Fibroblast of skin of abdomen (primary cell): ENCODE measurements around the gene SLC30A1.
"Not testable (repeated sequence)": the region's sequence is repeated elsewhere in the genome, so short reads cannot be mapped to it uniquely, and the experiment has no call there.

Source experiments
- DNase-seq: peaks from one replicate; pipeline ENCODE4 v3.0.0-alpha.2; 2013

SLC30A1 gene

GRCh38 chr1:211547710-211548109 lies 31.3 kb downstream of the SLC30A1 start:
- DNase-seq, result no peak

DNA sequence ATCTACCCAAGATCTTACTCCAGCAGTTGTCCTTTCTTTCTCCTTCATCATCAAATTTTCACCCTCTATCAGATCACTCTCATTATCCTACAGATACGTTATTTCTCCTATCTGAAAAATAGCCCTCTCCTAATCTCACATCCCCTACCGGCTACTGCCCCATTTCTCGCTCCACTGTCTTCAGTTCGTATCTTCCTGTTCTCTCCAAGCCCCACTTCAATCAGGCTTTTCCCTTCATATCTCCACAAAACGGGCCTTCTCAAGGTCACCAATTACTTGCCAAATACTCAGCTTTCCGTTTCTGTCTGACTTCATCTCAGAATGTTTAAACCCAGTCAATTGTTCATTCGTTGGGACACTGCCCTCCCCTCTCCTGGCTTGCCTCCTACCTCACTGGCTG lies 32.4 kb downstream of the SLC30A1 start:
- no peak for DNase-seq

DNA sequence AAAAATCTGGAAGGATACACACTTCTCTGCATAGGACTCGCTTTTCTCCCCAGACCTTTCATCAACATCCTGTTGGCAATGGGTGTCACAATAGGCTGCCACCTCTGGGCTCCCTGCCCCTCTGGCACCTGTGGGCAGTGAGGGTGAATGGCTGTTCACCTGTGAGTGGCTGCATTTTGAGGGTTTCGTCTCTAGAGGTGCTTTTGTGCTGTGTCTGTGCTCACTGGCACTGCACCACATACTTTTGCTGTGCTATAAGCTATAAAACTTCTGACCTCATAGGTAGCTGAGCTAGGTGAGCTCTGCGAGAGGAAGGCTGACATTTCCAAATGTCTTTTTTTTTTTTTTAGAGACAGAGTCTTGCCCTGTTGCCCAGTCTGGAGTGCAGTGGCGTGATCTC lies 35.9 kb downstream of the SLC30A1 start:
- no peak for DNase-seq

- DNase-seq, result no peak
These were observed 37.1 kb downstream of the SLC30A1 start for GRCh38 chr1:211541720-211542477.

DNA sequence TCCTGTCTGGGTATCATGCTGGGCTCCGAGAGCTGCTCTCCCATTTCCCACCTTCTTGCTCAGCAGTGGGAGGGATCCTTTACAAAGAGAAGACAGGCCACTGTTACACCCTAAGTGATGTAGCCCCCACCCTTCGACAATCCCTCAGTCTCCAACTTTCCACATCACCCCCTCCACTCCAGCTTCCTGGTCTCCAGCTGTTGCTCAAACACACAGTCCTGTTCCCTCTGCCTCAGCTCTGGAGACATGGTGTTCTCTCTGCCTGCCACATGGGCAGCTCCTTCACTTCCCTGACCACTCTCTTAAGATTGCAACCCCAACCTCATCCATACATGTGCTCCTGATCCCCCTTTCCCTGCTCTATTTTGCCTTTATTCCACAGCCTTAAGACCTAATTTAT lies 37.7 kb downstream of the SLC30A1 start:
- no peak for DNase-seq

DNA sequence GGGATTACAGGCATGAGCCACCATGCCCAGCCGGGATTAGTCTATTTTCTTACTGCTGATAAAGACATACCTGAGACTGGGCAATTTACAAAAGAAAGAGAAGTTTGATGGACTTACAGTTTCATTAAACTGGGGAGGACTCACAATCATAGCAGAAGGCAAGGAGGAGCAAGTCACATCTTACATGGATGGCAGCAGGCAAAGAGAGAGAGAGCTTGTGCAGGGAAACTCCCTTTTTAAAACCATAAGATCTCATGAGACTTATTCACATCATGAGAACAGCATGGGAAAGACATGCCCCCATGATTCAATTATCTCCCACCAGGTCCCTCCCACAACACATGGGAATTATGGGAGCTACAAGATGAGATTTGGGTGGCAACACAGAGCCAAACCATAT lies 38.1 kb downstream of the SLC30A1 start:
- DNase-seq, result not testable (repeated sequence)

GRCh38 chr1:211538287-211538686 lies 40.7 kb downstream of the SLC30A1 start:
- DNase-seq, result no peak

DNA sequence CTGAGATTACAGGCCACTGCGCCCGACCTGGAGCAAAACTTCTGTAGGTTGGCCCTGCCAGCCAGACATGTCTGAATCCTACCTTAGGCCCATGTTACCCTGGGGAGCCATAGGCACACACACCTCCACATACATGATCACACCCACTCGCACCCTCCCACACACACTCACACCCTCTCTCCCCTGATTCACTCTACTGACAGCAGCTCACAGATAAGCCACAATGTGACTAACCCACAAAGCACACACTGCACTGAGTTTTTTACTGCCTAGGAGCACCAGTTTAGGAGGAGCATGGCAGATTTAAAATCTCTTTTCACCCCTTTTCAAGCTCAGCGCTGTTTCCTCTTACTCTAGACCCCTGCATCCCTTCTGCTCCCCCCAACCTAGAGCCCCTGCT lies 41.7 kb downstream of the SLC30A1 start:
- DNase-seq, result no peak

DNA sequence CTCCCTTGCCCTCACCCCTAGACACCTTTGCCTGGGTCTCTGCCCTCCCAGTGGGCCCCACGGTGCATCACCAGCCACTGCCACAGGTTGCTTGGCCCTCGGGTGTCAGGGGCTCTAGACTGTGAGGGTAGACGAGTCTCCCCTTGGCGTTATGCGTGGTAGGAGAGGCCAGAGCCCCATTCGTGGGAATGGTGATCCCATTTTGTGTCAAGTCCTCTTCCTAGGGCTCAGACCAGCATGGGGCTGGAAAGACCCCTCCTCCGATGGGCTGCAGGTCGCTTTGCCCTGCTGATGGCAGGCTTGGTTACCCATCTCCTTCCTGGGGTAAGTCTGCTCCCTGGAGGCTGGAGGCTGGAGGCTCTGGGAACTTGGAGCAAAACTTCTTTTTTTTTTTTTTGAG lies 42.4 kb downstream of the SLC30A1 start:
- no peak for DNase-seq

- DNase-seq, result no peak
These were observed 43.6 kb downstream of the SLC30A1 start for GRCh38 chr1:211535346-211535745.

GRCh38 chr1:211534545-211535291 lies 44.2 kb downstream of the SLC30A1 start:
- DNase-seq, result no peak

- no peak for DNase-seq
These were observed 46.9 kb downstream of the SLC30A1 start for GRCh38 chr1:211532088-211532444.

DNA sequence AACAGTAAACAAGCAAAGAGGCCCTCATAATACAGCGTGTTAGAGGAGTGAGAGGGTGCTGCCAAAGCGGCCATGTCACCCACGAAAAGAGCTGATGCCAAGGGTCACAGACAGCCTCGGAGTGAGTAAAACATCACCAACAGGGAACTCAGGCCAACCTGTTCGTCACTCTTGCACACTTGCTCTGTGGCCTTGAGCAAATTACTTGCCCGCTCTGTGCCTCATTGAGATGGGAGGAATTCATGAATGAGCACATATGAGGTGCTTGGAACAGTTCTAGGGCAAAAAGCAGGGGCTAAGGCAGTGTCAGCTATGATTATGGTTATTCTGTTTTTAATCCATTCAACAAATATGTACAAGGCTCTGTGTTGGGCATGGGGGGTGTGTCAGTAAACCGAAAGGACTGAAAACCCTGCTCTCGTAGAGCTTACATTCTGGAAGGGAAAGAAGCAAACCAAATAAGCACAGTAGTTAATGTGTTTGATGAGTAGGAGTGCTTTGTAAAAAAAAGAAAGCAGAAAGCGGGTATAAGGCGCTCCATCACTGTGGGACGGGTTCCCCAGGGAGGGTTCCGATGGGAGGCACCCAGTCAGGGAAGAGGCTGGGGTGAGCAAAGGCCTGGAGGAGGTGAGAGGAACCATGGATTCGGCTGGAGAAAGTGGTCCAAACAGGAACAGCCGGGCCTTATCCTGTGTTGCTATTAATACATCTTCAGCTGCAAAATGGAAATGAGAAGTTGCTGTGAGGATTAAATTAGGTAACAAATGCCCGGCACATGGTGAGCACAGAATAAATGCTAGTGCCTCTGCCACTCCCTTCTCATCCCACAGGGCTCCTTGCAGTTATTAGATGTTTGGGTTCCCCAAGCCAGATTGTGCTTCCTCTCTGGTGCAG lies 47.5 kb downstream of the SLC30A1 start:
- no peak for DNase-seq

DNA sequence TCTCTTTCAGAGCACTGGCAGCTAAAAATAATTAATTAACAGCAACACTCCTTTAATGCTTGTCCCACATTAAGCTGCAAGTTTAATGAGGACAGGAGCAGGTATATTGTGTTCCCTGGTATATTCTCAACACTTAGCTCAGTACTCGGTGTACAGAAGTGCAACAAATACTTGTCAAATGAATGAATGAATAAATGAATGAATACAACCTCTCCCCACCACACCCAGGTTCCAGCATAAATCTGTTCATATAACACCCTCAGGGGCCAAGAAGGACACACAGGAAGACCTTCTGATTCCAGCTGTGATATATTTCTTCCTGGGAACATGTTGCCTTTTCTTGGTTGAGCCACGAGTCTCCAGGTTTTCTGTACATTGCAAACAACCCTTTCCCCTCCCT lies 48.9 kb downstream of the SLC30A1 start:
- DNase-seq, result no peak

GRCh38 chr1:211529453-211529852 lies 49.5 kb downstream of the SLC30A1 start:
- no peak for DNase-seq

- DNase-seq, result no peak
These were observed 50.0 kb downstream of the SLC30A1 start for GRCh38 chr1:211529011-211529410.

DNA sequence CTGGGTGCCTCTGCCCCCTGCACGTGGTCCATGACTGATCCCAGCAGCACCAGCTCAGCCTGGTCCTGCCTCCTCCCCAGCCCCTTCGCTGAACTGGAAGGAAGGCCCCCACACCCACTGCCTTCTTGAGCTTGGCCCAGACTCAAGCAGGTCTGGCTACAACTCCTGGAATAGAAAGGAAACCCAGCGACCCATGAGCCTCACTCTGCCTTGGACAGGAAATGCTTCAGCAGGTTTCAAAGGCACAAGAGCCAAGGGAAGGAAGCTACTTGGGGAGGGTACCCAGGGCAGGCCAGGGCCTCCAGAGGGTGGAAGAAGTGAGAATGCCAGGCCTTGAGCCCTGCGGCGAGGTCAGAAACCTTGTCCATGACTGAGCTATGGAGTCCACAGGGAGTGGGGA lies 51.1 kb downstream of the SLC30A1 start:
- no peak for DNase-seq

- DNase-seq, result no peak
These were observed 52.0 kb downstream of the SLC30A1 start for GRCh38 chr1:211527006-211527405.

DNA sequence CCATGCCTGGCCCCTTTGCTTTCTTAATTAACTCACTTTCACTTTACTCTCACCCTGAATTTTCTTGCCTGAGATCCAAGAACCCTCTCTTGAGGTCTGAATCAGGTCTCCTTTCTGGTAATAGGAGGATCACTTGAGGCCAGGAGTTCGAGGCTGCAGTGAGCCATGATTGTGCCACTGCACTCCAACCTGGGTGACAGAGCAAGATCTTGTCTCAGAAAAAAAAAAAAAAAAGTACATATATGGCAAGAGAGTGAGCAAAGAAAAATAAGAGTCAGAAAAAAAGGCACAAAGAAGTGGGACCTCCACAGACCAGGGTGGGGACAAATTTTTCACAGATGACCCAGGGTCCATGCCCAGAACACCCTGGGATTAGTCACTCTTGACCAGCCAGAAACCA lies 52.9 kb downstream of the SLC30A1 start:
- DNase-seq, result no peak

GRCh38 chr1:211525101-211525676 lies 53.8 kb downstream of the SLC30A1 start:
- DNase-seq, result no peak

GRCh38 chr1:211524521-211524920 lies 54.4 kb downstream of the SLC30A1 start:
- DNase-seq, result no peak

- no peak for DNase-seq
These were observed 56.2 kb downstream of the SLC30A1 start for GRCh38 chr1:211522804-211523203.
